Activated CD4-positive, alpha-beta T cell treated with anti-CD3 and anti-CD28 coated beads for 24 hours (primary cell): ENCODE data around the gene C4orf50.
"Not testable (repeated sequence)": the region's sequence is repeated elsewhere in the genome, so short reads cannot be mapped to it uniquely, and the experiment has no call there.

ENCODE experiments used
- DNase-seq, 2 donors: peaks; one replicate each; pipeline ENCODE4 v3.0.0-alpha.2; 2020; ENCODE audit warnings: low read depth in 2 of 2

Gene C4orf50

GRCh38 chr4:5858020-5858769 lies 160.0 kb downstream of the C4orf50 start:
- no peak for DNase-seq

GRCh38 chr4:5857199-5857598 lies 161.0 kb downstream of the C4orf50 start:
- no peak for DNase-seq

- DNase-seq = not testable (repeated sequence)
These were observed 161.9 kb downstream of the C4orf50 start for GRCh38 chr4:5856362-5856761.

DNA sequence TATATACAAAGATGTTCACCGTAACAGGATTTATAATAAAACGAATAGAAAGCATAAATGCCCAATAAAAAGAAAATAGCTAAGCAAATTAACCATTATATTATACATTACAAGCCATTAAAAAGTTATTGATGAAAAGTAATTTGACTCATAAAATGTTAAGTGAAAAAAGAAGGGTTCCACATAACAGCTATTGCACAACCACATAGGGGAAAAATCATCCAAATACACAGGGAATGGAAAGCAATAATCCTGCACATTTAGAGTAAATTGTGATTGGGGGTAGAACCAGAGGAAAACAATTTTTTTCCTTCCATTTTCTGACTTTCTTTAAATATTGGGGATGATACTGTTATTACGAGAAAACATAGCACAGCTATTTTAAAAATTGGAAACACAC lies 163.3 kb downstream of the C4orf50 start:
- DNase-seq = no peak

DNA sequence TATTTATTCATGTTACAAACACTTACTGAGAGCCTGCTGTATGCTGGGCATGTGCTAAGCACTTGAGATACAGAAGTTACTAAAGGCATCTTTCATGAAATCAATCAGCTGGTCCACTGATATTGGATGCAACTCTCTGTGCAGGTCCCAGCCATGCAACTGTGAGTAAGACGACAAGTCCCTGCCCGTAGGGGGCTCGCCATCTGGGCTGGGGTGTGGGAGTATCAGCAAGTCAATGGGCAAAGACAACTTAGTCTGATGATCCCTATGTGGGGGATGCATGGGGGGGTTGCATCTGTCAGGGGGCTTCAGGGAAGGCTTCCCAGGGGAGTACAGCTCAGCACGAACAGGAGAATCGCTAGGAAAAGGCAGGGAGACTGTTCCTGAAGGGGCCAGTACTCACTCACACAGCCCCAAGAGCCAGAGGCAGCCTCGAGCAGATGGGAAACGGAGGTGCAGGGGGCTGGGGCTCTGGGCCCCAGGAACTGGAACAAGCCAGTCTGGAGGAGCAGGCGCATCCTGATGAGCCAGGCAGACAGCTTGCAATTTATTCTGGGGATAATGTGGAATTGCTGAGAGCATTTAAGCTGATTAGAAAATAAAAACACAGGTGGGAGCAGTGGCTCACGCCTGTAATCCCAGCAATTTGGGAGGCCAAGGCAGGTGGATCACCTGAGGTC lies 165.6 kb downstream of the C4orf50 start:
- no peak for DNase-seq

GRCh38 chr4:5851637-5852301 lies 166.5 kb downstream of the C4orf50 start:
- DNase-seq = no peak
